Naive thymus-derived CD4-positive, alpha-beta T cell (primary cell): ENCODE measurements around the gene CT55. TPM values are rescaled to one million over a fixed set of nuclear protein-coding genes. Genes with fewer than 3 reads are reported as not detected.
"Not testable (repeated sequence)": the region's sequence is repeated elsewhere in the genome, so short reads cannot be mapped to it uniquely, and the experiment has no call there.

Experiments
- ATAC-seq: fragments of 150-1000 bp; cut with Tn5 transposase; 2 replicates; pipeline ENCODE4 v1.10.0; 2021; ENCODE audit warnings: mild to moderate bottlenecking, moderate library complexity
- CTCF ChIA-PET: fragments of 350-600 bp; sonication (Branson Sonifier 250); formaldehyde crosslinking; loops from one replicate; lab custom pipeline; 2021; ENCODE audit warnings: antibody characterized with exemption; lab: Charles Lee
- POLR2A ChIA-PET: fragments of 350-600 bp; sonication (Branson Sonifier 250); formaldehyde crosslinking; loops from one replicate; lab custom pipeline; 2021; ENCODE audit warnings: antibody characterized with exemption, inconsistent platforms; lab: Charles Lee
- DNase-seq, 9 donors: peaks; one replicate each; pipeline versions ENCODE4 v3.0.0 to v3.0.0-alpha.2; 2020 to 2022; ENCODE audit warnings: mixed read lengths in 1 of 9
- H3K27ac ChIP-seq: one replicate; pipeline ENCODE4 v1.7.0; 2013; ENCODE audit warnings: mild to moderate bottlenecking, low read depth, low read length, moderate library complexity
- H3K27me3 ChIP-seq, 2 donors: one replicate each; pipeline ENCODE4 v1.7.0; 2013; ENCODE audit warnings: low read length in 2 of 2, mild to moderate bottlenecking in 2 of 2, moderate library complexity in 2 of 2; ENCODE audit not compliant: control insufficient read depth in 2 of 2, insufficient read depth in 2 of 2
- H3K36me3 ChIP-seq, 3 experiments: 1 replicate in 2 of 3; 2 replicates in 1 of 3; pipeline ENCODE4 v1.7.0; 2013; ENCODE audit warnings: low read length in 3 of 3, mild to moderate bottlenecking in 3 of 3, moderate library complexity in 1 of 3; ENCODE audit not compliant: insufficient read depth in 3 of 3, control insufficient read depth in 2 of 3
- H3K4me1 ChIP-seq, 2 donors: one replicate each; pipeline ENCODE4 v1.7.0; 2013; ENCODE audit warnings: low read length in 2 of 2, mild to moderate bottlenecking in 2 of 2, moderate library complexity in 1 of 2; ENCODE audit not compliant: control insufficient read depth in 2 of 2, insufficient read depth in 2 of 2
- H3K4me3 ChIP-seq: 2 replicates; pipeline ENCODE4 v1.7.0; 2013; ENCODE audit warnings: mild to moderate bottlenecking, low read length
- H3K9me3 ChIP-seq, 3 experiments: 1 replicate in 2 of 3; 2 replicates in 1 of 3; pipeline ENCODE4 v1.7.0; 2013; ENCODE audit warnings: low read length in 3 of 3; ENCODE audit not compliant: control insufficient read depth in 2 of 3
- H3K27ac Mint-ChIP-seq, 9 donors: one replicate each; pipeline ENCODE4 v1.8.0; 2020 to 2022; ENCODE audit warnings: mixed read lengths in 9 of 9, mild to moderate bottlenecking in 8 of 9, moderate library complexity in 5 of 9, inconsistent platforms in 2 of 9
- H3K27me3 Mint-ChIP-seq, 5 donors: one replicate each; pipeline ENCODE4 v1.8.0; 2021 to 2022; ENCODE audit warnings: mixed read lengths in 5 of 5, mild to moderate bottlenecking in 1 of 5
- H3K36me3 Mint-ChIP-seq, 5 donors: one replicate each; pipeline ENCODE4 v1.8.0; 2020 to 2022; ENCODE audit warnings: mixed read lengths in 5 of 5, mild to moderate bottlenecking in 3 of 5, inconsistent platforms in 1 of 5
- H3K4me1 Mint-ChIP-seq, 7 donors: one replicate each; pipeline ENCODE4 v1.8.0; 2020 to 2022; ENCODE audit warnings: mixed read lengths in 7 of 7, mild to moderate bottlenecking in 3 of 7, inconsistent platforms in 1 of 7
- H3K4me3 Mint-ChIP-seq, 10 donors: one replicate each; pipeline ENCODE4 v1.8.0; 2020 to 2022; ENCODE audit warnings: mild to moderate bottlenecking in 10 of 10, mixed read lengths in 10 of 10, moderate library complexity in 6 of 10, inconsistent platforms in 2 of 10
- H3K9me3 Mint-ChIP-seq, 11 donors: one replicate each; pipeline ENCODE4 v1.8.0; 2020 to 2022; ENCODE audit warnings: mixed read lengths in 11 of 11, mild to moderate bottlenecking in 4 of 11, inconsistent platforms in 1 of 11, moderate library complexity in 1 of 11
- intact Hi-C, 2 donors: fragments of 100-400 bp; cut with micrococcal nuclease; formaldehyde crosslinking; loops; one replicate each; pipeline ENCODE4 v1.15.1; 2023
- polyA plus RNA-seq, 2 donors: library from polyadenylated mRNA; unstranded; fragments of 300-500 nt; fragmentation: Illumina TruSeq; gene quantifications; one replicate each; pipeline ENCODE4 v1.2.3, GENCODE V29; 2021
- total RNA-seq, 6 experiments: library from RNA in 5 of 6; stranded (reverse) in 5 of 6; gene quantifications; 1 replicate in 5 of 6; 2 replicates in 1 of 6; pipeline ENCODE4 v1.2.3 and lab custom pipeline; 2021 to 2026

CT55 gene
- total and polyA plus RNA-seq, 7 experiments from 2014 or later, result not detected

DNA sequence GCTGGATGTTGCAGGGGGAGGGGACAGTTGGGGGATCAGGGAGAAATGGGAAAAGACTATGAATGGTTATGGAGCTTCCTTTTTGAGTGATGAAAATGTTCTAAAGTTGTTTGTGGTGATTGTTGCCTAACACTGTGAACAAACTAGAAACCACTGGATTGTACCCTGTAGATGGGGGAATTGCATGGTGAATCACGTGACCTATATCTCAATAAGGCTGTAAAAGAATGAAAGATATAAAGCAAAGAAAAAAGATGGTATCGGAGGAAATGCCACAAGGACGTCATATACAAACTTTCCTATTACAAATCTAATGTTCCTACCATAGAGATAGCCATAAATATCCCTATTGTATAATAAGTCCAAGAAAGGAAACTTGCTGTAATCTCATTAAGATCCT is 20.6 kb upstream of the CT55 start:
- no peak overlapping the region for H3K27ac Mint-ChIP-seq
- Histone ChIP-seq H3K27ac (no peak overlapping the region), H3K4me3 (no peak overlapping the region), H3K27me3 (no peaks in the 10 kb centered on the region), H3K4me1 (no peaks in the 10 kb centered on the region), H3K36me3 (no peaks in the 10 kb centered on the region), H3K9me3 (no peaks in the 10 kb centered on the region)
- CTCF ChIA-PET, result no interaction called here
- H3K27me3 Mint-ChIP-seq, result peaks cover under 1 to 45% (median 9%) of the 10 kb centered on the region in 5 donors
- POLR2A ChIA-PET, result no interaction called here
- intact Hi-C loops, result no loop called here
- no peak overlapping the region for H3K4me3 Mint-ChIP-seq
- H3K9me3 Mint-ChIP-seq, result no peaks in the 10 kb centered on the region
- peaks cover 0 to 2% (median 0%) of the 10 kb centered on the region in 7 donors for H3K4me1 Mint-ChIP-seq
- no peak for ATAC-seq
- DNase-seq, result no peak
- no peaks in the 10 kb centered on the region for H3K36me3 Mint-ChIP-seq

DNA sequence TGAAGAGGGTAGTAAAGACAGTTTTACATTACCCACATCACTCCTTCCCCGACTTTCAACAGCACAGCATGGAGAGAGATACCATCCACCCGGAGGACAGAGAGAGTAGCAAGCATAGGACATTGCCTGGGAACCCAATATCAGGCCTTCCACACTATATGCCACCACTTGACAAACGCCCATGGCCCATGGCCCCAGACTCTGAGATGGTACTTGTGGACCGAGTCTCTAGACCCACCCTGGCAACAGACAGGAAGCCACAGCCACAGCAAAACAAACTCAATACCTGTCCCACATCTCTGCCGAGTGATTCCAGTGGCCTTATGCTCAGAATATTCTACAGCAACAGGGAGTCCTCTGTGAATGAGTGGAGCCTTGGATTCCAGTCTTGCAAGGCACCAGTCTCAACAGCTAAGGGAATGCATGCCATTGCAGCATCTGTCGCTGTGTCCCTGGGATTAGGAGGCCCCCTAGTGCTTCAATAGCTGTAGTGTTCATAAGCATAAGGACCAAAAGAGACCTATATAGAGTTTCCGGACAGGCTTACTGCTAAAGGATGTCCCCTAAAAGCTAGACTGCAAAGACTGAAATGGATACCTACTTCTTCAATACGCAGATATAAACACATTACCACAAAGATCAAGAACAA is 14.7 kb upstream of the CT55 start:
- H3K27ac ChIP-seq, result no peak overlapping the region
- H3K9me3 ChIP-seq, result no peaks in the 10 kb centered on the region
- CTCF ChIA-PET, result interaction anchor here (1.0 kb wide), 1 partner anchor 221 kb away, joined by 3 read pairs; no protein-coding TSS in a partner anchor
- intact Hi-C loops, result loop anchor here in 1 of 2 donors (1.0 to 5.0 kb wide), 2 partner anchors 291 to 406 kb away; no protein-coding TSS in a partner anchor
- H3K27me3 ChIP-seq, result no peaks in the 10 kb centered on the region
- peaks cover 15 to 63% (median 23%) of the 10 kb centered on the region in 5 donors for H3K27me3 Mint-ChIP-seq
- no peak overlapping the region for H3K4me3 Mint-ChIP-seq
- no peak overlapping the region for H3K27ac Mint-ChIP-seq
- DNase-seq, result peak in 7 of 9 donors; percentile 2 to 44 (median 15)
- POLR2A ChIA-PET, result no interaction called here
- H3K36me3 Mint-ChIP-seq, result no peaks in the 10 kb centered on the region
- H3K9me3 Mint-ChIP-seq, result no peaks in the 10 kb centered on the region
- H3K36me3 ChIP-seq, result no peaks in the 10 kb centered on the region
- H3K4me3 ChIP-seq, result no peak overlapping the region
- no peaks in the 10 kb centered on the region for H3K4me1 ChIP-seq
- peaks cover 0 to 10% (median 0%) of the 10 kb centered on the region in 7 donors for H3K4me1 Mint-ChIP-seq
- ATAC-seq, result peak; percentile 81

DNA sequence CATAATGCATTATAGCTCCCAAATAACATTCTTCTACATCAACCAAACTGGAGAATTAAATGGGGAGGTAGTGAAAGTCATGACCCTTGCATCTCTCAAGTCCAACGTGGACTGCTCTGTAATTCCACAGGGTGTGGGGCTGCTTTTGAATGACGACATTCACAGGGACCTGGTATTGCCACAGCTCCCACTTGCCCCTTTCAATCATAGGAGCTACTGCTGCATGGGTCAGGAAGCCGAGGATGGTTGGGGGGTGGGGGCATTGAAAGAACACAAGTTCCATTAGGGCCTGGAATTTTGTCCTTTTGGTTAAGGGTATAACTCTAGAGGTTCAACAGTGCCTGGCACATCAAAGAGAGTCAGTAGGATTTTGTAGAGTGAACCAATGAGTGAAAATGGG is 7.4 kb upstream of the CT55 start:
- CTCF ChIA-PET, result no interaction called here
- peaks cover 6 to 19% (median 11%) of the 10 kb centered on the region in 5 donors for H3K27me3 Mint-ChIP-seq

DNA sequence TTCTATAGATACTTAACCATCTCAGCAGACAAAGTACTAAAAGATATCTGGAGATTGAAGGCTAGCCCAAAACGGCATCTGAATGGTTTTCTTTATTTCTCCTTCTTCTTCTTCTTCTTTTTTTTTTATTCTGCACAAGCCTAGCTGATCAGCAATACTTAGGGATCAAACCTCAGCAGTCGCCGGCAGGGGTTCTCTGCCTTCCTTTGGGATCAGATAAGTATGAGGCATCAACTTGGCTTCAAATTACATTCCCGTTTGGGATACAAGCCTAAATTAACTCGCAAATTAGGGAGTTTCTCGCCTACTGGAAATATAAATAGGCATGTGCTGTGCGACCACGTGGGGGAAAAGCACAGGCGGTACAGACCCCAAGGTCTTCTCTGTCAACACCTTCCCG is 730 bp downstream of the CT55 start:
- peaks cover 3 to 18% (median 7%) of the 10 kb centered on the region in 5 donors for H3K27me3 Mint-ChIP-seq
- no peaks in the 10 kb centered on the region for H3K36me3 ChIP-seq
- ChIA-PET POLR2A (no interaction called here), CTCF (no interaction called here)
- DNase-seq (no peak), ATAC-seq (no peak)
- H3K27me3 ChIP-seq, result no peaks in the 10 kb centered on the region
- H3K36me3 Mint-ChIP-seq, result no peaks in the 10 kb centered on the region
- H3K27ac Mint-ChIP-seq, result no peak overlapping the region
- no peak overlapping the region for H3K4me3 Mint-ChIP-seq
- intact Hi-C loops, result no loop called here
- H3K4me1 ChIP-seq, result no peaks in the 10 kb centered on the region
- H3K9me3 Mint-ChIP-seq, result peaks cover 0 to 2% (median 0%) of the 10 kb centered on the region in 11 donors
- H3K27ac ChIP-seq, result no peak overlapping the region
- H3K9me3 ChIP-seq, result no peaks in the 10 kb centered on the region
- no peaks in the 10 kb centered on the region for H3K4me1 Mint-ChIP-seq
- no peak overlapping the region for H3K4me3 ChIP-seq

More for the DNA sequence above, 7.4 kb upstream of the CT55 start:
- Mint-ChIP-seq H3K4me1 (no peaks in the 10 kb centered on the region), H3K27ac (no peak overlapping the region), H3K4me3 (no peak overlapping the region), H3K9me3 (no peaks in the 10 kb centered on the region), H3K36me3 (no peaks in the 10 kb centered on the region)
- no peaks in the 10 kb centered on the region for H3K27me3 ChIP-seq
- H3K4me3 ChIP-seq, result no peak overlapping the region
- no peak overlapping the region for H3K27ac ChIP-seq
- no peak for ATAC-seq
- POLR2A ChIA-PET, result no interaction called here
- no peaks in the 10 kb centered on the region for H3K9me3 ChIP-seq
- no peaks in the 10 kb centered on the region for H3K4me1 ChIP-seq
- DNase-seq, result no peak
- intact Hi-C loops, result no loop called here
- no peaks in the 10 kb centered on the region for H3K36me3 ChIP-seq

DNA sequence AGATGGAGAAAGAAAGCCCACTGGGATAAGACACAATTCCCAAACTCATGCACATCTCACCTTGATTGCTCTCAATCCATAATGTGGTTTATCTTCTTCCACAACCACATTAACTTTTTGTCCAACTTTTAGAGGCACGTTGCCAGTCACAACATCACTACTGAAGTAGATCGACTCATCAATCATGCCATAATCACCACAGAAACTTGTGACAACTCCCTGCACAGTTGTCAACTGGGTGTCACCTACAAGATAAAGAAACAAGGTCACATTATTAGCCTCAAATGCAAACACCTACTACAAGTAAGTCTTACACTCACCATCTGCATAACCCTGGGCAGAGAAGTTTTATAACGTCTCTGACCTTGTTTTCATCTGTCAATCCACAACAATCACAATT is 1.7 kb downstream of the CT55 start:
- H3K36me3 Mint-ChIP-seq, CTCF ChIA-PET, H3K4me1 Mint-ChIP-seq, ATAC-seq, H3K4me3 ChIP-seq, POLR2A ChIA-PET, H3K27ac ChIP-seq, intact Hi-C loops, H3K4me1 ChIP-seq, H3K27ac Mint-ChIP-seq, H3K9me3 ChIP-seq, H3K27me3 ChIP-seq, H3K9me3 Mint-ChIP-seq, H3K36me3 ChIP-seq, H3K4me3 Mint-ChIP-seq, DNase-seq: not testable (repeated sequence)
- H3K27me3 Mint-ChIP-seq, result peaks cover 3 to 18% (median 7%) of the 10 kb centered on the region in 5 donors

DNA sequence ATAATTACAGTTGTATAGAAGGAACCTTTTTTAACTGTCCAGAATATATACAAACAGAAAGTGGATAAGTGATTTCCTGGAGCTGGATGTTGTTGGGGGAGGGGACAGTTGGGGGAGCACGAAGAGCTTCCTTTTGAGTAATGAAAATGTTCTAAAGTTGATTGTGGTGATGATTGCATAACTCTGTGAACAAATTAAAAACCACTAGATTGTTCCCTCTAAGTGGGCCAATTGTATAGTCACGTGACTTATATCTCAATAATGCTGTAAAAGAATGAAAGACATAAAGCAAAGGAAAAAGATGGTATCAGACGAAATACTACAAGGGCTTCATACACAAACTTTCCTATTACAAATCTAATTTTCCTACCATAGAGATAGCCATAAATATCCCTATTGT is 2.7 kb downstream of the CT55 start:
- H3K9me3 ChIP-seq, result no peaks in the 10 kb centered on the region
- ChIA-PET CTCF (no interaction called here), POLR2A (no interaction called here)
- intact Hi-C loops, result no loop called here
- no peaks in the 10 kb centered on the region for H3K36me3 Mint-ChIP-seq
- H3K27me3 Mint-ChIP-seq, result peaks cover 0 to 10% (median 0%) of the 10 kb centered on the region in 5 donors
- no peak overlapping the region for H3K4me3 ChIP-seq
- no peaks in the 10 kb centered on the region for H3K4me1 Mint-ChIP-seq
- DNase-seq (no peak), ATAC-seq (no peak)
- no peak overlapping the region for H3K27ac Mint-ChIP-seq
- H3K9me3 Mint-ChIP-seq, result peaks cover 0 to under 1% (median 0%) of the 10 kb centered on the region in 11 donors
- H3K36me3 ChIP-seq, result no peaks in the 10 kb centered on the region
- no peak overlapping the region for H3K27ac ChIP-seq
- H3K4me1 ChIP-seq, result no peaks in the 10 kb centered on the region
- no peaks in the 10 kb centered on the region for H3K27me3 ChIP-seq
- no peak overlapping the region for H3K4me3 Mint-ChIP-seq

DNA sequence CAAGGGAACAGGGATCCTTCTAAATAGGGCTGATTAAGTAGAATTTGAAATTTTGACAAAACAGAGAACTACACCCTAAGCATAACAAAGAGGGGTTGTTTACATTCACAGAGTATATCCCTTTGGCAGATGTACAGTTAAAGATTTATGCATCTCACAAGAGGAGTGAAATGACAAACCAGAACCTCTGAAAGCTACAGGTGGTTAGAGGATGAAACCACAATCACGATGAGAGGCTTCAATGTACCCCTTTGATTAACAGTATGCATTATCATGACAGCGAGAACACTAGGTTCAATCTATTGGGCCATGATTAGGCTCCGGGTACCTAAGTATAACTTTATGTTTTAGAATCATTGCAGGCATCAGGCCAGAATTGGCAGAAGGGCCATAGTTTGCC is 16.5 kb downstream of the CT55 start:
- DNase-seq, H3K4me3 ChIP-seq, H3K4me1 Mint-ChIP-seq, H3K9me3 ChIP-seq, H3K27me3 Mint-ChIP-seq, H3K4me1 ChIP-seq, POLR2A ChIA-PET, H3K27ac Mint-ChIP-seq, H3K36me3 Mint-ChIP-seq, CTCF ChIA-PET, ATAC-seq, H3K27me3 ChIP-seq, H3K27ac ChIP-seq, intact Hi-C loops, H3K9me3 Mint-ChIP-seq, H3K4me3 Mint-ChIP-seq, H3K36me3 ChIP-seq: not testable (repeated sequence)
